Spleen (tissue), 11 donors: Measurements from ENCODE around the gene MARCHF4. TPM values are rescaled to one million over a fixed set of nuclear protein-coding genes. Genes with fewer than 3 reads are reported as not detected.
A peak's percentile ranks its signal among the peaks of the same experiment; 100 is the strongest.

ENCODE experiments used
- DNase-seq: peaks from one replicate; pipeline ENCODE4 v3.0.0-alpha.2; 2020
- H3K27ac ChIP-seq, 8 donors: fragments of 200-600 bp; sonication (generic) in 7 of 8; 1 replicate in 4 of 8; 2 replicates in 4 of 8; pipeline versions ENCODE4 v1.5.0 to v1.8.0; 2016 to 2021; ENCODE audit warnings: inconsistent platforms in 4 of 8, mild to moderate bottlenecking in 4 of 8, moderate library complexity in 1 of 8
- H3K27me3 ChIP-seq, 7 donors: fragments of 200-600 bp; sonication (generic) in 6 of 7; replicated peaks in 1 of 7; 1 replicate in 4 of 7; 2 replicates in 3 of 7; pipeline versions ENCODE4 v1.5.0 to v1.8.0; 2016 to 2021; ENCODE audit warnings: inconsistent platforms in 3 of 7, mild to moderate bottlenecking in 1 of 7
- H3K36me3 ChIP-seq, 6 donors: fragments of 200-600 bp; sonication (generic) in 5 of 6; 1 replicate in 4 of 6; 2 replicates in 2 of 6; pipeline versions ENCODE4 v1.5.0 to v1.8.0; 2016 to 2021; ENCODE audit warnings: inconsistent platforms in 2 of 6
- H3K4me1 ChIP-seq, 6 donors: fragments of 200-600 bp; sonication (generic) in 5 of 6; 1 replicate in 3 of 6; 2 replicates in 3 of 6; pipeline versions ENCODE4 v1.5.0 to v1.8.0; 2016 to 2021; ENCODE audit warnings: inconsistent platforms in 3 of 6
- H3K4me3 ChIP-seq, 8 donors: fragments of 200-600 bp; sonication (generic) in 7 of 8; 1 replicate in 4 of 8; 2 replicates in 4 of 8; pipeline versions ENCODE4 v1.5.0 to v1.8.0; 2016 to 2021; ENCODE audit warnings: inconsistent platforms in 4 of 8, mild to moderate bottlenecking in 4 of 8, moderate library complexity in 2 of 8
- H3K9me3 ChIP-seq, 8 donors: fragments of 200-600 bp; sonication (generic) in 7 of 8; 1 replicate in 4 of 8; 2 replicates in 4 of 8; pipeline versions ENCODE4 v1.5.0 to v1.8.0; 2016 to 2021; ENCODE audit warnings: inconsistent platforms in 4 of 8
- CTCF ChIP-seq, 11 experiments: fragments of 200-600 bp in 7 of 11; fragments of 450-650 bp in 4 of 11; sonication (generic) in 4 of 11; IDR thresholded peaks in 8 of 11; conservative IDR thresholded peaks in 3 of 11; 1 replicate in 7 of 11; 2 replicates in 4 of 11; pipeline versions ENCODE4 v1.4.0 to v1.8.0; 2016 to 2021; ENCODE audit warnings: antibody characterized with exemption in 11 of 11, inconsistent platforms in 4 of 11, mild to moderate bottlenecking in 1 of 11
- POLR2A ChIP-seq, 3 donors: fragments of 450-650 bp; IDR thresholded peaks; one replicate each; pipeline ENCODE4 v1.5.1; 2017; ENCODE audit warnings: antibody characterized with exemption in 3 of 3, mild to moderate bottlenecking in 1 of 3
- POLR2AphosphoS5 ChIP-seq, 3 donors: sonication (generic); formaldehyde crosslinking; IDR thresholded peaks; one replicate each; pipeline ENCODE4 v1.5.1; 2017; ENCODE audit warnings: antibody characterized with exemption in 3 of 3
- WGBS, 5 donors: extraction: QIAGEN DNeasy Blood & Tissue Kit in 3 of 5; methylation state at CpG; one replicate each; pipeline versions ENCODE4 v1.1.5 to v1.1.7; 2013 to 2018; 5-methylcytosine and 5-hydroxymethylcytosine counted together
- intact Hi-C: fragments of 100-400 bp; cut with DNase I; formaldehyde crosslinking; loops from one replicate; pipeline ENCODE4 v1.15.0; 2023; ENCODE audit warnings: low total_unique reads
- polyA plus RNA-seq, 3 donors: library from polyadenylated mRNA; stranded (reverse); fragments of 200-250 nt; gene quantifications; one replicate each; pipeline ENCODE4 v1.2.1, GENCODE V29; 2013
- total RNA-seq, 7 donors: library from RNA; depleted of rRNA in 3 of 7; stranded (reverse); fragments of >200 nt in 3 of 7; fragmentation: NEBNext Ultra II Directional in 4 of 7; extraction: Animal tissue kit (Norgen Biotek cat#: 25700) in 4 of 7; gene quantifications; one replicate each; pipeline versions ENCODE4 v1.1.0 to v1.2.1, GENCODE V29; 2016 to 2021
- donor health status: healthy with polysubstance abuse.
- donor health status: DM: no; HTN: no; CAD: no; lungs with moderate emphysema.
- donor health status: DM: no; HTN: no; CAD: no.
- donor health status: Bipolar disorder and iron deficiency.
- donor health status: healthy.
- donor health status: DM: no; HTN: no; CAD: no.
- donor health status: DM: yes; HTN: yes; CAD: no.

MARCHF4 gene
- total and polyA plus RNA-seq, 10 donors: not detected

DNA sequence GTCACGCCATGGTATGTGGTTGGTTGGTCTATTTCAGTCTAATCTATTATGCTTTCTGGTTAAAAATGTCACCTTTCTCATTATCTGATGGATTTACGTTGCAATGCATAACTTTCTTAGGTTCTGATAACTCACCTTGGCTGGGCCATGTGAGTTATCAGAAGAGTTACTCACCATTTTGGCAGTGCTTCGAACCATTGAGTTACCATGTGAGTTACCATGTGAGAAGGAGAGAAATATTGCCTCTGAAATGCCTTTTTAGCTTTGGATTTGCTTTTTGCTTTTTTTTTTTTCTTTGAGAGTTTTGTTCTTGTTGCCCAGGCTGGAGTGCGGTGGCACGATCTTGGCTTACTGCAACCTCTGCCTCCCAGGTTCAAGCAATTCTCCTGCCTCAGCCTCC, 41.6 kb upstream of the MARCHF4 start:
- peaks cover 0 to 44% (median 24%) of the 10 kb centered on the region in 6 donors for H3K36me3 ChIP-seq
- intact Hi-C loops: loop anchor here (10.0 kb wide), 1 partner anchor 81 kb away; the partner anchor contains the start of gene RPL37A

DNA sequence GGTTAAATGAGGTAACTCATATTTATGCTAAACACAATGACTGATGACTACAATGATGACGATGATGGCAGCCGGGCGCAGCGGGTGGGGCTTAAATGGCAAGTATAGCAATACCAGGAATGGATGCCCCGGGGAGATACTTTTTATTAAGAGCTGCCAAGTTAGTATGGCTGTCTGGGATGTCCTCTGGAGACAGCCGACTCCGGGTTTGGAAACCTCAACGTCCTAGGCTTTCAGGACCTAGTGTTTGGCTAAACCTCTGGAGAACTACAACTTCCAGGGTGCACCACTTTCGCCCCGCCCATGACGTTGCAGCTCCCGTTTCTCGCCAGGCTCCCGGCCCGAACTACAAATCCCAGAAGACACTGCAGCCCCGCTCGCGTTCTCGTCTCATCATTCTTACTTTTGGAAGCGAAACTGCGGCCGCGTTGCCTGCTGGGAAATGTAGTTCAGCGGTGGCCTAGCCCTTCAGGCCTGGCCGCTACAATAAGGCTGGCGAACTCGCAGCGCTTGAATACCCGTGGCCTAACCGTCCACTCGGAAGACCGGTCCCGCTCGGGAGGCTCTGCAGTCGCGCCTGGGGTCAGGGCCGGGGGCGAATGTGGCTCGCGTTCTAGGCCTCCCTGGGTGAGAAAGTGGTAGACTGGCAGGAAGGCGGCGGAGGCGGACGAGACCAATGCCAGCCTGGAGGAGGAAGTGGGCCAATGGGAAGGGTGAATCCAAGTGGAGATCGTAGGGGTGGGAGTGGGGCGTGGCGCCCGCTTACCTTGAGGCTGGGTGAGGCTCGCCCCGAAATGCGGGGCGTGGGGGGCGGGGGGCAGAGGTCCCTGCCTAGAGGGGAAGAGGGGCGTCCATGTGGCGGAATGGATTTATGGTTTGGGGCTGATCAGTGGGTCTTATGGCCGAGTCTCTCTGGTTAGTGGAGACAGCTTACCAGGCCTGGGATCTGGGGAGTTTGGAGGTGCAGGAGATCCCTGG, 40.0 kb upstream of the MARCHF4 start, which contains the start of gene SMARCAL1:
Gene SMARCAL1 (plus strand): TSS at position 463 of the 978 bp plus-strand sequence. CDS start 2,221 bp downstream, outside the sequence.
- peaks cover 0 to 33% (median 15%) of the 10 kb centered on the region in 6 donors for H3K4me1 ChIP-seq
- intact Hi-C loops: loop anchor here (10.0 kb wide), 1 partner anchor 82 kb away; the partner anchor contains the start of gene RPL37A

More for the DNA sequence above, 41.6 kb upstream of the MARCHF4 start:
- H3K9me3 ChIP-seq: no peaks in the 10 kb centered on the region
- 94 to 99% (median 98%) methylated on average over 5 of the region's 5 CpGs for WGBS, 5 donors
- peak overlapping the region in 1 of 8 donors; percentile 85 for H3K4me3 ChIP-seq
- H3K27ac ChIP-seq: no peak overlapping the region
- H3K4me1 ChIP-seq: peaks cover 0 to 41% (median 22%) of the 10 kb centered on the region in 6 donors
- H3K27me3 ChIP-seq: no peaks in the 10 kb centered on the region
- DNase-seq: no peak
- TF ChIP-seq POLR2AphosphoS5 (IDR thresholded peaks at IDR 0.05) (no peak), POLR2A (IDR thresholded peaks at IDR 0.05) (no peak), CTCF (IDR thresholded peaks at IDR 0.05 in 8 of 11, conservative IDR thresholded peaks at IDR 0.05 in 3 of 11) (no peak)

GRCh38 chr2:216410550-216410949, 38.3 kb upstream of the MARCHF4 start:
- H3K27me3 ChIP-seq: no peaks in the 10 kb centered on the region
- H3K4me3 ChIP-seq: no peak overlapping the region
- WGBS, 5 donors: 77 to 90% (median 80%) methylated on average over 7 of the region's 7 CpGs
- peaks cover 0 to 12% (median 11%) of the 10 kb centered on the region in 6 donors for H3K36me3 ChIP-seq
- TF ChIP-seq POLR2A (IDR thresholded peaks at IDR 0.05) (no peak), CTCF (IDR thresholded peaks at IDR 0.05 in 8 of 11, conservative IDR thresholded peaks at IDR 0.05 in 3 of 11) (no peak), POLR2AphosphoS5 (IDR thresholded peaks at IDR 0.05) (no peak)
- peaks cover 0 to 22% (median 14%) of the 10 kb centered on the region in 6 donors for H3K4me1 ChIP-seq
- H3K9me3 ChIP-seq: no peaks in the 10 kb centered on the region
- no peak overlapping the region for H3K27ac ChIP-seq
- no peak for DNase-seq
- intact Hi-C loops: loop anchor here (10.0 kb wide), 1 partner anchor 84 kb away; the partner anchor contains the start of gene RPL37A

More for the DNA sequence above, 40.0 kb upstream of the MARCHF4 start, which contains the start of gene SMARCAL1:
- TF ChIP-seq CTCF (IDR thresholded peaks at IDR 0.05 in 8 of 11, conservative IDR thresholded peaks at IDR 0.05 in 3 of 11) (peak in 3 of 11 experiments; percentile 10 to 15 (median 11)), POLR2AphosphoS5 (IDR thresholded peaks at IDR 0.05) (peak; percentile 90 to 93 (median 91)), POLR2A (IDR thresholded peaks at IDR 0.05) (no peak)
- Histone ChIP-seq H3K36me3 (peaks cover 0 to 30% (median 23%) of the 10 kb centered on the region in 6 donors), H3K27me3 (no peaks in the 10 kb centered on the region), H3K9me3 (no peaks in the 10 kb centered on the region), H3K4me3 (peak within 1 kb of the TSS; percentile 49 to 85 (median 62)), H3K27ac (peak within 1 kb of the TSS; percentile 89 to 98 (median 95))
- 6 to 7% (median 7%) methylated on average over 51 to 56 of the region's 56 CpGs for WGBS, 5 donors
- peak; percentile 99 for DNase-seq
